HepG2 (cell line): ENCODE results near the gene MORN1. TPM values are rescaled to one million over a fixed set of nuclear protein-coding genes. Genes with fewer than 3 reads are reported as not detected.

Experiments used
- GTF3A ChIP-seq: sonication (generic); formaldehyde crosslinking; conservative IDR thresholded peaks from 2 replicates; pipeline ENCODE4 v1.4.0; 2020; ENCODE audit warnings: mild to moderate bottlenecking, missing genetic modification reagents
- JUN ChIP-seq: sonication (generic); formaldehyde crosslinking; IDR thresholded peaks from 2 replicates; pipeline ENCODE4 v1.4.0; 2020; ENCODE audit warnings: mild to moderate bottlenecking, missing genetic modification reagents
- NKX3-1 ChIP-seq: sonication (generic); formaldehyde crosslinking; IDR thresholded peaks from 2 replicates; pipeline ENCODE4 v1.5.0; 2020; ENCODE audit warnings: missing genetic modification reagents
- PAF1 ChIP-seq: IDR thresholded peaks from 2 replicates; pipeline ENCODE4 v1.6.1; 2016; ENCODE audit warnings: missing genetic modification reagents, missing compliant biosample characterization
- SALL1 ChIP-seq: sonication (generic); formaldehyde crosslinking; IDR thresholded peaks from 2 replicates; pipeline ENCODE4 v1.8.0; 2022; ENCODE audit warnings: mild to moderate bottlenecking, missing genetic modification reagents
- ZBTB40 ChIP-seq, 2 experiments: fragments of 450-650 bp in 1 of 2; sonication (generic) in 1 of 2; formaldehyde crosslinking in 1 of 2; IDR thresholded peaks; 2 replicates each; pipeline versions ENCODE4 v1.6.1 to v1.8.0; 2016 to 2022; ENCODE audit warnings: antibody characterized with exemption in 1 of 2, mild to moderate bottlenecking in 1 of 2, missing genetic modification reagents in 1 of 2
- ZNF646 ChIP-seq: sonication (generic); formaldehyde crosslinking; IDR thresholded peaks from 2 replicates; pipeline ENCODE4 v1.9.0; 2021; ENCODE audit warnings: mild to moderate bottlenecking, missing genetic modification reagents
- polyA plus RNA-seq, 8 experiments: library from polyadenylated mRNA; depleted of rRNA in 3 of 8; stranded (reverse) in 7 of 8; unstranded in 1 of 8; fragments of >200 nt; fragmentation: Illumina TruSeq in 4 of 8; extraction: Trizol in 4 of 8; gene quantifications; 2 replicates each; pipeline versions ENCODE4 v1.2.1 to v1.2.3, GENCODE V29; 2011 to 2016; ENCODE audit warnings: low read depth in 4 of 8, missing spikeins in 1 of 8, mixed read lengths in 1 of 8; ENCODE audit not compliant: insufficient read depth in 1 of 8
- total RNA-seq, 5 experiments: library from RNA; depleted of rRNA; stranded (reverse); fragments of >200 nt; fragmentation: Illumina TruSeq; extraction: Trizol; gene quantifications; 2 replicates each; pipeline ENCODE4 v1.2.3, GENCODE V29; 2016; ENCODE audit warnings: low read depth in 1 of 5
- TF ChIP-seq, protein P1 (sequence below): sonication (generic); formaldehyde crosslinking; IDR thresholded peaks from 2 replicates; pipeline ENCODE4 v1.8.0; 2022; ENCODE audit warnings: mild to moderate bottlenecking, missing genetic modification reagents; ENCODE audit not compliant: insufficient replicate concordance

Gene MORN1
- total and polyA plus RNA-seq, 2 of the 13 experiments (the other 11 are each of a cell fraction or from before 2014, with no cell fraction given): 3.1 to 6.5 TPM

DNA sequence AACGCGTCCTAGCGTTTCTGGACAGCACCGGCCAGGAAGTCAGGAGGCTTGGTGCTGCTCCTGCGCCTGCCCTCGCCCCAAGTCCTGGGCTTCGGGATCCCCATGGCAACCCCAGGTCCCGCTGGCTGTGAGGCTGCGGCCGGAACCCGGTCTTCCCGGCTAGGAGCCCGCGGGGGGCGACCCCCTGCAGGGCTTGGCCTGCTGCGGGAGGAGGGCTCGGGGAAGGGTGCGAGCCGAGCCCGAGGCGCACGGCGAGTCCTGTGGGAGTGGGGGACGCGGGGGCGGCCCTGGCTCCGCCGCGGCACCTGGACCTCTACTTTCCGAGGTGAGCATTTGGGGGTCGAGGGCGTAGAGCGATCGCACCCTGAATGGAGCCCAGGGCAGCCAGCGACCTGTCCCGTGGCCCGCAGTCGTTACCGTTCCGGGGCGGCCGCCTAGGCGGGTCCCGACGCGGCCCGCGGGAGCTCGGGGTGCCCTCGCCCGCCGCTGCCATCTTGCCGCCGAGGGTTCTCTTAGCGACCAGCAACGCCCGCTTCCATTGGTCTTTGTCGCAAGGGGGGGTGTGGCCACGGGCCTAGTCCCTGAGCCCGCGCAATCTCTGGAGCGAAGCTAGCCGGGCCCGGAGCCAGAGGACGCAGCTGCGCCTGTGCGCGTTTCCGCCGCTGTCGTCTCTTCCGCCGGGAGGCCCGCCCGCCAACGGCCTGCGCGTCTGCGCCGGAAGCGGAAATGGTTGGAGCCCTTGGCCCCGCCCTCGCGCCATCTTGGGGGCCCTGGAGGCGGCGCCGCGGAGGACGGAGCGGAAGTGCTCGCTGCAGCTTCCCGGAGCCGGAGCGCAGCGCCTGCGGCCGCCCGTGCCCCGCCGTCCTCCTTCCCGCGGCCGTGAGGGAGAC lies at the start of gene MORN1, which contains the start of gene RER1 (continued):
- TF ChIP-seq ZNF646 (CRISPR knock-in tag): no peak
- TF ChIP-seq PAF1 (CRISPR knock-in tag): no peak
- no peak for TF ChIP-seq JUN (CRISPR knock-in tag)
- no peak for TF ChIP-seq GTF3A
- peak; percentile 84 for TF ChIP-seq ZBTB40 (IDR thresholded peaks at IDR 0.05)
- TF ChIP-seq ZBTB40 (CRISPR knock-in tag; IDR thresholded peaks at IDR 0.05): peak; percentile 39; the same call in 1 of the 2 replicates
- peak; percentile 59; the same call in 1 of the 2 replicates for TF ChIP-seq NKX3-1
- TF ChIP-seq, protein P1, sequence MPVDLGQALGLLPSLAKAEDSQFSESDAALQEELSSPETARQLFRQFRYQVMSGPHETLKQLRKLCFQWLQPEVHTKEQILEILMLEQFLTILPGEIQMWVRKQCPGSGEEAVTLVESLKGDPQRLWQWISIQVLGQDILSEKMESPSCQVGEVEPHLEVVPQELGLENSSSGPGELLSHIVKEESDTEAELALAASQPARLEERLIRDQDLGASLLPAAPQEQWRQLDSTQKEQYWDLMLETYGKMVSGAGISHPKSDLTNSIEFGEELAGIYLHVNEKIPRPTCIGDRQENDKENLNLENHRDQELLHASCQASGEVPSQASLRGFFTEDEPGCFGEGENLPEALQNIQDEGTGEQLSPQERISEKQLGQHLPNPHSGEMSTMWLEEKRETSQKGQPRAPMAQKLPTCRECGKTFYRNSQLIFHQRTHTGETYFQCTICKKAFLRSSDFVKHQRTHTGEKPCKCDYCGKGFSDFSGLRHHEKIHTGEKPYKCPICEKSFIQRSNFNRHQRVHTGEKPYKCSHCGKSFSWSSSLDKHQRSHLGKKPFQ: no peak
- TF ChIP-seq SALL1 (CRISPR knock-in tag): peak; percentile 35; the same call in 1 of the 2 replicates
